ENCODE data around the gene ZSCAN2.

DNA sequence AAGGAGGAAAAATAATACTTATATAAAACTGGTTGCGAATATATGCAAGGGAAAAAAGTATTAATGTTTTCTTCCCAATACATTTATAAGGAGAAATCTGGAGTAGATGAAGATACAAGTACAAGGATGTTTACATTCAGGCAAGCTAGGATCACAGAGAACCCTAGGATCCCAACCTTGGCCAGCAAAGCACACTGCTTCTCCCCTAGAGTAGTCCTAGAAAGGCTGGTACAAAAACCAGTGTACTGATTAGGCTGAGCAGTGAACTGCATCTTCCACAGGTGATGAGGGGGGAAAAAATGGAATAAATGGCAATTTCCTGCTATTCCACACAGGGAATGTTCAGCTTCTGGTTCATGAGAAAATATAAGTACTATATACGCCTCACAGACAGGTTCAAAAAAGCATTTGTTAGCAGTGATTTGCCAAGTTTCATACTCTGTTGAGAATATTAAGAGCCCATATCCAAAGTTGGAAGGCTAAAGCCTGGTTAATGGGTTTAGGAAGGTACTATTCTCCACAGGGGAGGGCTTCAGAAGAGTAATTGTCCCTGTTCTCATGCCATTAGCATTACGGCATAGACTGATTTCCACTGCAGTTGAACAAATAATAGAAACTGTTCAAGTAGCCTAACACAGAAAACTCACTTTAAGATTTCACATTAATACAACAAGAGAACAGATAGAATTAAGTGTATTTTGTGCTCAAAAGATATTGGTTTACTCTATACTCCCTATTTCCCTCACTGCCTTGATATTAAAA is 67.6 kb downstream of the ZSCAN2 start:
- TF ChIP-seq, protein P1, sequence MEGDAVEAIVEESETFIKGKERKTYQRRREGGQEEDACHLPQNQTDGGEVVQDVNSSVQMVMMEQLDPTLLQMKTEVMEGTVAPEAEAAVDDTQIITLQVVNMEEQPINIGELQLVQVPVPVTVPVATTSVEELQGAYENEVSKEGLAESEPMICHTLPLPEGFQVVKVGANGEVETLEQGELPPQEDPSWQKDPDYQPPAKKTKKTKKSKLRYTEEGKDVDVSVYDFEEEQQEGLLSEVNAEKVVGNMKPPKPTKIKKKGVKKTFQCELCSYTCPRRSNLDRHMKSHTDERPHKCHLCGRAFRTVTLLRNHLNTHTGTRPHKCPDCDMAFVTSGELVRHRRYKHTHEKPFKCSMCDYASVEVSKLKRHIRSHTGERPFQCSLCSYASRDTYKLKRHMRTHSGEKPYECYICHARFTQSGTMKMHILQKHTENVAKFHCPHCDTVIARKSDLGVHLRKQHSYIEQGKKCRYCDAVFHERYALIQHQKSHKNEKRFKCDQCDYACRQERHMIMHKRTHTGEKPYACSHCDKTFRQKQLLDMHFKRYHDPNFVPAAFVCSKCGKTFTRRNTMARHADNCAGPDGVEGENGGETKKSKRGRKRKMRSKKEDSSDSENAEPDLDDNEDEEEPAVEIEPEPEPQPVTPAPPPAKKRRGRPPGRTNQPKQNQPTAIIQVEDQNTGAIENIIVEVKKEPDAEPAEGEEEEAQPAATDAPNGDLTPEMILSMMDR (conservative IDR thresholded peaks at IDR 0.05), result no peak
- TF ChIP-seq ZFX (IDR thresholded peaks at IDR 0.05), result no peak
